NOMO-1 (cell line): Measurements from ENCODE around the gene SEPTIN2.
"Not testable (repeated sequence)": the region's sequence is repeated elsewhere in the genome, so short reads cannot be mapped to it uniquely, and the experiment has no call there.

Experiments
- DNase-seq, 2 experiments: peaks; one replicate each; lab custom pipeline; 2025; ENCODE audit not compliant: unreplicated experiment in 2 of 2; lab: John Stamatoyannopoulos, UW

Gene SEPTIN2

GRCh38 chr2:241349941-241350340, 34.2 kb downstream of the SEPTIN2 start:
- no peak for DNase-seq

- DNase-seq: no peak
These were observed 34.8 kb downstream of the SEPTIN2 start for GRCh38 chr2:241350530-241350877.

DNA sequence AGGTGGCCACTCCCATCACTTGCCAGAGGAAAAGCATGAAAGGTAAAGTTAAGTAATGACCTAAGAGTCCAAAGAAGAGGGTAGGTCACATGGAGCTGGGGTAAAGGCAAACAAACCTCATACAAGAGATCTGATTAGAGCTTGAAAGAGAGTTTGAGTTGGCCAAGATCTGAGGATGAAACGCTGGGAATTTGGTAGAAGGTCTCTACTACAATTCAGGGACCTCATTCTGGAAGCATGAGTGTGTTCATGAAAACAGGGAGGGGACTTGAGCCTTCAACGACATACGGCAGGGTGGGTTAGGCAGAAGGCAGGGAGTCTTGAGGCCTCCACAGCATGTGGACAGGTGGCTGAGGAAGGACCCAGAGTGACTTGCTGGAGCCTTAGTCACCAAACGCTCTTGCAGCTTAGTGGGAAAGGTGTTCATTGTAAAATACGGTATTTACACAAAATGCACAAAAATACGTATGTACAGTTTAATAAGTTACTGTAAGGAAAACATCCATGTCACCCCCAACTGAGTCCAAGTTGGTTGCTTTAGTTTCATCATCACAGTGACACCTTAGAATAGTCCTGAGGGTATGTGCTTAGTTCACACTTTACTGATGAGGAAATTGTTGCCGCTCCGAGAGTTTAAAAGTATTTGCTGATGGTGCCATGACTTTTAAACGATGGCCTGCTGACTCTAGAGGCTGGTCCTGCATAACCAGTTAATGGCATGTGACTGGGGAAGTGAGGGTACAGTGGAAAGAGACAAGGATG, 35.3 kb downstream of the SEPTIN2 start:
- DNase-seq: no peak

GRCh38 chr2:241351640-241352031, 35.9 kb downstream of the SEPTIN2 start:
- no peak for DNase-seq

DNA sequence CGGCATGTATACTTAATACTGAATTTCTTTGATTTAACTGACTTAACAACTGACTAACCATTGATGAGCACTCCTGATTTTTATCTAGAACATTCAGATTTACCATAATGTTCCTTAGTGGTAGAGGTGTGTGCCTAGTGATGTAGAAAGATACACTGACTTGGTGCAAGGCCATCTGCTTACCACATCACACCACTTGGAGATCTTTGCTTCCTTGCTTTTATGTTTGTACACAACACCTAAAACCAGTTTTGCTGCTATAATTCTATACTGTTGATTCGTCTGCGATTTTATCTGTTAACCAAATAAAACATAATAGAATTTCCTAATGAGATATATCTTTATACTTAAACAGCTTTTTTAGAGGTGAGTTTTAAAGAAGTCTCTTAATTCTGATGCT, 36.5 kb downstream of the SEPTIN2 start:
- DNase-seq: no peak

DNA sequence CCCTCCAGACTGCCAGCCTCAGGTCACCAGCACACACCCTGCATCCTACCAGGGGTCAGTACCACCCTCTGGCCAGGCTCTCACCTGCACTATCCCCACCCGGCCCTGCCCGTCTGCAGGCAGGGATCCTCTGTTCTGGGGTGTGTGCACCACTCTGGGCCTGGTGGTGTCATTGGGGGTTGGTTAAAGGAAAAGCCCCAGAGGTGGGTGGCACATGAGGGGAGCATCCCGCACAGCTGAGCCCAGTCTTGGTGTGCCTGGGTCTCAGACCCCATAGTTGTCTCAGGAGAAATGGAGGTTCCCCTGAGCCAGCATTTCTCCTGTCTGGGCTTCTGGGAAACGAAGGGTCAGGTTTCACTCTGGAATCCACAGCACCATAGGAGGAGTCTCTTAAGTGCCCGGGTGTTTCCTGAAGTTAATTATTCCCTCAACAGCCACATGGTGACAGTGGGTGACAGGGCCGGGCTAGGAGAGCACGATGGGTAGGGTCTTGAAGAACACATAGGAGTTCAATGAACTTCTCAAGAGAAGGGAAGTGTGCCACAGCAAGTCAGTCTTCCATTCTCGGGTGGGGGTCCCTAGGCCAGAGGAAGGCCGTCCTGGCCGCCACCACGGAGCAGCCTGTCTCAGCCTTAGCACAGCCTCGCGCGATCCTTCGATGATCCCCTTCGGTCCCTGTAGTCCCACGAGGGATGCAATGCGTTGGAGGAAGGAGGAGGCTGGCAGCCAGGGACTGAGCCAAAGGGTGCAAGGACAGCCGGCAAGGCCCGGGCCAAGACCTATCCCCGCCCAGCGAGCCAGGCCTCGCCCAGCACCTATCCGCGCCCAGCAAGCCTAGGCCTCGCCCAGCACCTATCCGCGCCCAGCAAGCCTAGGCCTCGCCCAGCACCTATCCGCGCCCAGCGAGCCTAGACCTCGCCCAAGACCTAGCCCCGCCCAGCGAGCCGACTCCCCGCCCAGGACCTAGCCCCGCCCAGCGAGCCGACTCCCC, 39.2 kb downstream of the SEPTIN2 start:
- peak; percentile 36 to 45 for DNase-seq

DNA sequence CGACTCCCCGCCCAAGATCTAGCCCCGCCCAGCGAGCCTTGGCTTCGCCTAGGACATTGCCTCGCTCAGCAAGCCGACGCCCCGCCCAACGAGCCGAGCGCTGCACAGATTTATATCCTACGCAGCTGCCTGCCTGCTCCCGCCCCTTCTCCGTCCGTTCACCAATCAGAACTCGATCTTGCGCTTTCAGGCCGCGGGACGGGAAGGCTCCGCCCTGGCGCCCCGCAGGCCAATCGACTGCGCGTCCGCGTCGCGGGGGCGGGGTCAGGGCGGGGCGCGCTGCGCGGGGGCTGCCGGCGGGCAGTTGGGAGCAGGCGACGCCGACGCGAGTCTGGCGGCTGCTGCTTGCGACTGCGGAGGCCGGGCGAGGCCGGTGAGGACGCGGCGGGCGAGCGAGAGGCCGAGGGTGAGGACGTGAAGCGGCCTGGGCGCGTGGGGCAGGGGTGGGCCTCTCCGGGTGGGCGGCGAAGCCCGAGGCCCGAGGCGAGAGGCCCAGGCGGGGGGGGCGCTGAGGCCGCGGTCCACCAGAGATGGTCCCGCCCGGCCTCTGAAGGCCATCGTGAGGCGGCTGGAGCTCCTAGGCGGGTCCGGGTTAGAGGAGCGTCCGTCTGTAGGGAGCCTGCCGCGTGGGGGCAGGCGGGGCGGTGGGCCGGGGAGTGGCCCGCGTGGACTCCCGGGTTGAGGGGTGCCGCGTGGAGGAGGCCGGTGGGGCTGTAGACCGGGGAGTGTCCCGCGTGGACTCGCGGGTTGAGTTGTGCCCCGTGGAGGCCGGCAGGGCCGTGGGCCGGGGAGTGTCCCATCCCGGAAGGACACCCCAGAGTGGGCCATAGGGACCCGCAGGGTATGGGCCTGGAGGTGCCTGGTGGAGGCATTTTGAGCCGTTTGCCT, 40.5 kb downstream of the SEPTIN2 start, which contains the start of gene FARP2:
Gene FARP2, plus strand, starts transcription at position 303 of the 888 bp plus-strand sequence. CDS start 16,823 bp downstream, outside the sequence.
- peak; percentile 94 to 98 for DNase-seq

GRCh38 chr2:241356871-241357260, 41.1 kb downstream of the SEPTIN2 start:
- peak in 1 of 2 experiments; percentile 18 for DNase-seq

DNA sequence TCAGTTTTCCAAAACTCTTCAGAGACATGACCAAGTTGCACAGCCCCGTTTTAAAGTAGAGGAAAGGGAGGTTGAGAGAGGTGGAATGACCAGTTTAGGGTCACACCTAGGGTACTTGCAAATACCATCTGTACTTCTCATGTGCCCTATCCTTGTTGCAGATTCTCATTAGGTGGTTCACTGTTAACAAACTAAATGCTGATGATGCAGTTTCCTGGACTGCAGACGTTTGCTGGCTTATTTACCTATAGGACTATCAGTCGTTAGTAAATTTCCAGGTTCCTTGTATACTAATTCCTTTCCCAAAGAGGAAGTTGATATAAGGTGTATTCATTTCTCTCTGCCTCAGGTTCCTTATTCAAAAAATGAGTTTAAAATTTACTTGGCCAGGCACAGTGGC, 41.8 kb downstream of the SEPTIN2 start:
- DNase-seq: peak in 1 of 2 experiments; percentile 9

DNA sequence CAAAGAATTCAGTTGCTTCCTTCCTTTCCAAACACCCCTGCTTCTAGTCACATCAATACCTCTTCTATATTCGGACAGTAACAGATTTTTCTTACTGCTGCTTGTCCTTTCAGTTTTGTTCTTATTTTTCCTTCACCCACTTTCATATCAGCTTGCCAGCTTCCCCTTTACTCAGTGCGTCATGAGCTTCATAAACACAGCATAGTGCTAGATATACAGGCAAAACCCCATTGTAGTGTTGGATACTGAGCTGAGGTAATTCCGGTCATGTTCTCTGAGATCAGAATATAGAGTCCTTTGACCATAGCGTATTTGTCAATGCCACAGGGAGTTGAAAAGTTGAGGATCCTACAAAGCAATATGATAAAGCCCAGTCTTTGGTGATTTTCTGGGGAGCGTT, 42.7 kb downstream of the SEPTIN2 start:
- peak; percentile 58 to 90 for DNase-seq

GRCh38 chr2:241359481-241360045, 43.8 kb downstream of the SEPTIN2 start:
- no peak for DNase-seq

- no peak for DNase-seq
These were observed 47.7 kb downstream of the SEPTIN2 start for GRCh38 chr2:241363426-241363825.

- no peak for DNase-seq
These were observed 49.1 kb downstream of the SEPTIN2 start for GRCh38 chr2:241364781-241365180.

DNA sequence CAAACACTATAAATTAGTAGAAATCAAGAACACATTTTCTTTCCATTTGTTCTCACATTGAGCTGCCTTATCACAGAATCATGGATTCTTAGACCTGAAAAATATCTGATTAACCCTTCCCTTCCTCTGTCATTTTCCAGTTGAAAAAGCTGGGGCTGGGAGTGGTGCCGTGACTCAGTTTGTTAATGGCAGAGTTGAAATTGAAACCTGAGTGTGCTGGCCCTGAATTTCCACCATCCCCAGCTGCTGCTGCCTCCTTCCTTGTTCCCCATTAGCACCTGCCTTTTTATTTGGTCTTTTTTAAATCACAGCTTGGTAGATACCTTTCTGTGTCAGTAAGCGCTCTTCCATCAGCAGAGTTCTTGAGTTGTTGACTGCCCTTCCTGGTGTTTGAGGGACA, 51.0 kb downstream of the SEPTIN2 start:
- DNase-seq: no peak

DNA sequence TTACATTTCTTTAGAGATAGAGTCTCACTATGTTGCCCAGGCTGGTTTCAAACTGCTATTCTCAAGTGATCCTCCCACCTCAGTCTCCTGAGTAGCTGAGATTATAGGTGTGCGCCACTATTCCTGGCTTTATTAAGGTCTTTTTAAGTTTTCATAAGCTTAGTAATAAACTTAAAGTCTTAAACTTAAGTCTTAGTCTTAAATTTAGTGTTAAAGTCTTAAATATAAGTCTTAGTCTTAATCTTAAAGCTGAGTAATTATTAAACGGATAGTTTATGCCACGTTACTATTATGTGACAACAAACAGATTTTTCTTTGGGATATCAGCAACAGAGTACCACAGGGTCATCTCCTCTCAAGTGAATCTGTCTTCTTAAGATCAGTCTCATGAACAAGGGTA, 52.9 kb downstream of the SEPTIN2 start:
- no peak for DNase-seq

- no peak for DNase-seq
These were observed 56.8 kb downstream of the SEPTIN2 start for GRCh38 chr2:241372361-241372992.

DNA sequence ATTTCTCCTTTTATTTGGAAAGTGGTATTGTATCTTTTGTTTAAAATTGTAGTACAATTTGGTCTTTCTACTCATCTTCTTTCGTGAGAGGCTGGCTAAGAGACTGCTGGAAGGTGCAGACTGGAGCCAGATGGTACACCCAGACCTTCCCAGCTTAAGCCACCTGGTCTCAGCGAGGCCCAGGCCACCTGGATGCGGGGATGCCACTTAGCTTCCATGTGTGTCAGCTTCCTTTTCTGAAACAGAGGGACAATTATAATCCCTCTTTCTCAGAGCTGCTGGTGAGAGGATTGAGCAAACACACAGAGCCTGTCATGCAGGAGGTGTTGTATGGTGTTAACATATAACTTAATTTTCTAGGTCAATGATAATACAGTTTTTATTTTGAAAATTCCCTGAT, 57.7 kb downstream of the SEPTIN2 start:
- no peak for DNase-seq

DNA sequence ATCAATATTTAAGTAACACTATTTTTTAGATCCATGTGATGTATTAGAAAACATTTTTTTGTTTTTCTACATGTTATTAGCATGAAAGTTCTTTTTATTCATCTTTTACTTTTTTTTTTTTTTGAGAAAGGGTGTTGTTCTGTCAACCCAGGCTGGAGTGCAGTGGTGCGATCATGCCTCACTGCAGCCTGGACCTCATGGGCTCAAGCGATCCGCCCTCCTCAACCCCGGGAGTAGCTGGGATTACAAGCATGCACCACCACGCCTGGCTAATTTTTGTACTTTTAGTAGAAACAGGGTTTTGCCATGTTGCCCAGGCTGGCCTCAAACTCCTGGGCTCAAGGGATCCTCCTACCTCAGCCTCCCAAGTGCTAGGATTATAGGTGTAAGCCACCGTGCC, 58.2 kb downstream of the SEPTIN2 start:
- DNase-seq: not testable (repeated sequence)

DNA sequence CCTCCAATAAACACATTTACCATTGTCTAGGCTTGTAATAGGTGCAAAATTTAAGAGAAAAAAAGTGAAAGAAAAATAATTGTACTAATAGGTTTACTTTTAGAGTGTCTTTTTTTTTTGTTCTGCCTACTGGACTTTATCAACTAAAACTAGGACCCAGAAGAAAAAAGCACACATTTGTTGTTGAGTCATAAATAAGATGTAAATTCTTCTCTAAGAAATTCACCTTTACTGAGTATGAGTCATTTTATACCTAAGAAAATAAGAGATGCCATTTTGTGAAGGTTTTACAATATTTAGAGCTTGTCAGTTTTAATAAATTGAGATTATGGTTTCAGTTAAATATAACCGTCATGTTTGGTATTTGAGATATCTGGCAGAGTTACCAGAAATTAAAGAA, 59.6 kb downstream of the SEPTIN2 start:
- no peak for DNase-seq

DNA sequence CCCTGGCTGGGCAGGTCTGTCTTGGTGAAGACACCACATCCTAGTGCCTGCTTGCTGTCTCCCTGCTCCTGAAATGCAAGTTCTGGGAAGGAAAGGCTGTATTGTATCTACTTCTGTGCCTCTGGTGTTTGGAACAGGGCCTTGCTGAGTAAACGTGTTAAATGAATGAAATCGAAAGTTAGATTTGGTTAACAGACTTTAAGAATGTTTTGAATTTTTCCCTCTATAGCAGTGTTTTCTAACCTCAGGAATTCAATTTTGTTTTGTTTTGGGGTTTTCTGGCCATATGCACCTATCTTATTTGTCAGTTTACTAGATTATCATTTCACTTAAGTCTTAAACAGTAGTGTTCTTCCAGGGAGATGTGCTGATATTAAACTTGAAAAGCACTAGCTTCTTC, 61.1 kb downstream of the SEPTIN2 start:
- DNase-seq: no peak
